Measurements from ENCODE around the gene ABHD2.

DNA sequence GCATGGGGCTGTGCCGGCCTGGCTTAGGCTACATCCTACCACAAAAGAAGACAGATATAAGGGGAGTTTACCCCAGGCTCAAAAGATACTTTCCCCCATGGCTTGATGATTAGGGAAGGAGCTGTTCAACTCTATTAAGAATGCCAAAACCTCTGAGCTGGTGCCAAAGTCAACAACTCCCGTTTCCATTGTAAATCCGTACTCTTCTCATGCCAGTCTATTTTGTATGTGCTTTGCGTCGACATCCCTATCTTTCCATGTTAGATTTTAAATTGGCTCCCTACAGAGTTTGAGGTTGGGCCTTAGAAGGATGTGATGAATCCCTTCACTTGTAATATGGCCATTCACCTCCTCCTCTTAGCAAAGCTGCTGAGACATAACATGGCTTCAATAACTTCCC lies 86.2 kb downstream of the ABHD2 start:
- TF ChIP-seq POLR2A (IDR thresholded peaks at IDR 0.05; ENCODE audit: low read depth, low read length), result no peak
- no peak for TF ChIP-seq JUN (IDR thresholded peaks at IDR 0.05; ENCODE audit: borderline replicate concordance, insufficient read depth, insufficient read length, low read depth)
- TF ChIP-seq, protein P1, sequence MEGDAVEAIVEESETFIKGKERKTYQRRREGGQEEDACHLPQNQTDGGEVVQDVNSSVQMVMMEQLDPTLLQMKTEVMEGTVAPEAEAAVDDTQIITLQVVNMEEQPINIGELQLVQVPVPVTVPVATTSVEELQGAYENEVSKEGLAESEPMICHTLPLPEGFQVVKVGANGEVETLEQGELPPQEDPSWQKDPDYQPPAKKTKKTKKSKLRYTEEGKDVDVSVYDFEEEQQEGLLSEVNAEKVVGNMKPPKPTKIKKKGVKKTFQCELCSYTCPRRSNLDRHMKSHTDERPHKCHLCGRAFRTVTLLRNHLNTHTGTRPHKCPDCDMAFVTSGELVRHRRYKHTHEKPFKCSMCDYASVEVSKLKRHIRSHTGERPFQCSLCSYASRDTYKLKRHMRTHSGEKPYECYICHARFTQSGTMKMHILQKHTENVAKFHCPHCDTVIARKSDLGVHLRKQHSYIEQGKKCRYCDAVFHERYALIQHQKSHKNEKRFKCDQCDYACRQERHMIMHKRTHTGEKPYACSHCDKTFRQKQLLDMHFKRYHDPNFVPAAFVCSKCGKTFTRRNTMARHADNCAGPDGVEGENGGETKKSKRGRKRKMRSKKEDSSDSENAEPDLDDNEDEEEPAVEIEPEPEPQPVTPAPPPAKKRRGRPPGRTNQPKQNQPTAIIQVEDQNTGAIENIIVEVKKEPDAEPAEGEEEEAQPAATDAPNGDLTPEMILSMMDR (IDR thresholded peaks at IDR 0.05; ENCODE audit: extremely low read depth in 1 of 2, insufficient read depth in 1 of 2, low read depth in 1 of 2, low read length in 2 of 2), result no peak
- no peak for TF ChIP-seq POLR2AphosphoS5 (IDR thresholded peaks at IDR 0.05; ENCODE audit: insufficient read depth, low read depth, low read length)
- no peak for TF ChIP-seq EZH2 (IDR thresholded peaks at IDR 0.05; ENCODE audit: borderline replicate concordance, low read depth, low read length, severe bottlenecking)
- TF ChIP-seq, protein P2, sequence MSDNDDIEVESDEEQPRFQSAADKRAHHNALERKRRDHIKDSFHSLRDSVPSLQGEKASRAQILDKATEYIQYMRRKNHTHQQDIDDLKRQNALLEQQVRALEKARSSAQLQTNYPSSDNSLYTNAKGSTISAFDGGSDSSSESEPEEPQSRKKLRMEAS (IDR thresholded peaks at IDR 0.05; ENCODE audit: insufficient read depth, insufficient read length), result no peak
- TF ChIP-seq GATA2 (IDR thresholded peaks at IDR 0.05; ENCODE audit: insufficient read depth, insufficient read length, low read depth, low read length), result no peak
- TF ChIP-seq MYC (IDR thresholded peaks at IDR 0.05; ENCODE audit: low read depth, low read length), result no peak
- TF ChIP-seq FOS (IDR thresholded peaks at IDR 0.05; ENCODE audit: borderline replicate concordance, insufficient read depth, low read length), result no peak

All from endothelial cell of umbilical vein (primary cell).